ENCODE results near the gene LZTS3.
"Not testable (repeated sequence)": the region's sequence is repeated elsewhere in the genome, so short reads cannot be mapped to it uniquely, and the experiment has no call there.

Gene LZTS3

GRCh38 chr20:3189561-3190131, 16.3 kb upstream of the LZTS3 start:
- H3K9me2 ChIP-seq (replicated peaks; ENCODE audit: insufficient read depth, low read length), result no peaks in the 10 kb centered on the region
- H4K20me1 ChIP-seq (ENCODE audit: low read depth, low read length), result no peaks in the 10 kb centered on the region
- TF ChIP-seq EZH2phosphoT487 (conservative IDR thresholded peaks at IDR 0.05; ENCODE audit: low read length), result no peak
- TF ChIP-seq CTCF (IDR thresholded peaks at IDR 0.05; ENCODE audit: insufficient read depth, low read length, poor library complexity, severe bottlenecking), result no peak
- H2AFZ ChIP-seq (ENCODE audit: low read depth, low read length, severe bottlenecking), result no peak overlapping the region
- no peak overlapping the region for H3K4me3 ChIP-seq (ENCODE audit: insufficient read depth, low read length, poor library complexity, severe bottlenecking)
- no peak overlapping the region for H3K4me2 ChIP-seq (ENCODE audit: low read depth, low read length, poor library complexity, severe bottlenecking)
- no peaks in the 10 kb centered on the region for H3K9me3 ChIP-seq (ENCODE audit: insufficient read depth, low read length)
- H3K27me3 ChIP-seq (ENCODE audit: low read length), result no peaks in the 10 kb centered on the region
- no peaks in the 10 kb centered on the region for H3K36me3 ChIP-seq (ENCODE audit: low read length)
- H3K27ac ChIP-seq (ENCODE audit: low read depth, low read length), result no peak overlapping the region
- no peak overlapping the region for H3K9ac ChIP-seq (ENCODE audit: low read length)
- H3F3A ChIP-seq (ENCODE audit: insufficient read depth), result peaks cover 3% of the 10 kb centered on the region; the same call in 1 of the 2 replicates
- no peaks in the 10 kb centered on the region for H3K79me2 ChIP-seq (ENCODE audit: insufficient read depth, low read length)

GRCh38 chr20:3188823-3189413, 15.6 kb upstream of the LZTS3 start:
- H4K20me1 ChIP-seq (ENCODE audit: low read depth, low read length), result no peaks in the 10 kb centered on the region
- peaks cover 3% of the 10 kb centered on the region; the same call in 1 of the 2 replicates for H3F3A ChIP-seq (ENCODE audit: insufficient read depth)
- no peaks in the 10 kb centered on the region for H3K27me3 ChIP-seq (ENCODE audit: low read length)
- no peak overlapping the region for H2AFZ ChIP-seq (ENCODE audit: low read depth, low read length, severe bottlenecking)
- no peak overlapping the region for H3K4me2 ChIP-seq (ENCODE audit: low read depth, low read length, poor library complexity, severe bottlenecking)
- no peak overlapping the region for H3K27ac ChIP-seq (ENCODE audit: low read depth, low read length)
- no peaks in the 10 kb centered on the region for H3K79me2 ChIP-seq (ENCODE audit: insufficient read depth, low read length)
- no peak overlapping the region for H3K4me3 ChIP-seq (ENCODE audit: insufficient read depth, low read length, poor library complexity, severe bottlenecking)
- TF ChIP-seq CTCF (IDR thresholded peaks at IDR 0.05; ENCODE audit: insufficient read depth, low read length, poor library complexity, severe bottlenecking), result no peak
- TF ChIP-seq EZH2phosphoT487 (conservative IDR thresholded peaks at IDR 0.05; ENCODE audit: low read length), result no peak
- H3K9ac ChIP-seq (ENCODE audit: low read length), result no peak overlapping the region
- no peaks in the 10 kb centered on the region for H3K9me2 ChIP-seq (replicated peaks; ENCODE audit: insufficient read depth, low read length)
- H3K36me3 ChIP-seq (ENCODE audit: low read length), result no peaks in the 10 kb centered on the region
- no peaks in the 10 kb centered on the region for H3K9me3 ChIP-seq (ENCODE audit: insufficient read depth, low read length)

- not testable (repeated sequence) for H3K79me2 ChIP-seq (ENCODE audit: insufficient read depth, low read length); H3F3A ChIP-seq (ENCODE audit: insufficient read depth); H3K4me2 ChIP-seq (ENCODE audit: low read depth, low read length, poor library complexity, severe bottlenecking); H3K36me3 ChIP-seq (ENCODE audit: low read length); H3K27ac ChIP-seq (ENCODE audit: low read depth, low read length); H3K9me2 ChIP-seq (replicated peaks; ENCODE audit: insufficient read depth, low read length); H3K9ac ChIP-seq (ENCODE audit: low read length); H3K4me3 ChIP-seq (ENCODE audit: insufficient read depth, low read length, poor library complexity, severe bottlenecking); H3K9me3 ChIP-seq (ENCODE audit: insufficient read depth, low read length); H4K20me1 ChIP-seq (ENCODE audit: low read depth, low read length); H3K27me3 ChIP-seq (ENCODE audit: low read length); H2AFZ ChIP-seq (ENCODE audit: low read depth, low read length, severe bottlenecking)
Measured at GRCh38 chr20:3187861-3188260, 14.5 kb upstream of the LZTS3 start.

GRCh38 chr20:3183896-3184612, 10.7 kb upstream of the LZTS3 start:
- Histone ChIP-seq H3K79me2 (ENCODE audit: insufficient read depth, low read length) (no peaks in the 10 kb centered on the region), H3K9ac (ENCODE audit: low read length) (no peak overlapping the region), H2AFZ (ENCODE audit: low read depth, low read length, severe bottlenecking) (no peak overlapping the region), H3K27ac (ENCODE audit: low read depth, low read length) (no peak overlapping the region), H3F3A (ENCODE audit: insufficient read depth) (peaks cover 3% of the 10 kb centered on the region; the same call in 1 of the 2 replicates), H3K27me3 (ENCODE audit: low read length) (no peaks in the 10 kb centered on the region), H3K9me2 (replicated peaks; ENCODE audit: insufficient read depth, low read length) (no peaks in the 10 kb centered on the region), H3K4me2 (ENCODE audit: low read depth, low read length, poor library complexity, severe bottlenecking) (no peak overlapping the region), H3K4me3 (ENCODE audit: insufficient read depth, low read length, poor library complexity, severe bottlenecking) (no peak overlapping the region), H4K20me1 (ENCODE audit: low read depth, low read length) (no peaks in the 10 kb centered on the region), H3K36me3 (ENCODE audit: low read length) (no peaks in the 10 kb centered on the region), H3K9me3 (ENCODE audit: insufficient read depth, low read length) (no peaks in the 10 kb centered on the region)
- TF ChIP-seq EZH2phosphoT487 (conservative IDR thresholded peaks at IDR 0.05; ENCODE audit: low read length) (no peak), CTCF (IDR thresholded peaks at IDR 0.05; ENCODE audit: insufficient read depth, low read length, poor library complexity, severe bottlenecking) (no peak)

GRCh38 chr20:3182429-3182828, 9.1 kb upstream of the LZTS3 start:
- not testable (repeated sequence) for H2AFZ ChIP-seq (ENCODE audit: low read depth, low read length, severe bottlenecking); H3K4me3 ChIP-seq (ENCODE audit: insufficient read depth, low read length, poor library complexity, severe bottlenecking); H3K27ac ChIP-seq (ENCODE audit: low read depth, low read length); H3F3A ChIP-seq (ENCODE audit: insufficient read depth); H4K20me1 ChIP-seq (ENCODE audit: low read depth, low read length); H3K27me3 ChIP-seq (ENCODE audit: low read length); H3K9me3 ChIP-seq (ENCODE audit: insufficient read depth, low read length); H3K4me2 ChIP-seq (ENCODE audit: low read depth, low read length, poor library complexity, severe bottlenecking); H3K9ac ChIP-seq (ENCODE audit: low read length); H3K79me2 ChIP-seq (ENCODE audit: insufficient read depth, low read length); H3K36me3 ChIP-seq (ENCODE audit: low read length); H3K9me2 ChIP-seq (replicated peaks; ENCODE audit: insufficient read depth, low read length)

Measured in SU-DHL-6 (cell line).